HepG2 (cell line): ENCODE measurements around the gene CBLN3. TPM values are rescaled to one million over a fixed set of nuclear protein-coding genes. Genes with fewer than 3 reads are reported as not detected.

Experiments
- CBX5 ChIP-seq: sonication (generic); formaldehyde crosslinking; IDR thresholded peaks from 2 replicates; pipeline ENCODE4 v1.4.0; 2020; ENCODE audit warnings: missing genetic modification reagents, borderline replicate concordance
- CENPX ChIP-seq: sonication (generic); formaldehyde crosslinking; IDR thresholded peaks from 2 replicates; pipeline ENCODE4 v1.9.0; 2021; ENCODE audit warnings: mild to moderate bottlenecking, missing genetic modification reagents, moderate library complexity
- FOXO1 ChIP-seq: sonication (generic); formaldehyde crosslinking; IDR thresholded peaks from 2 replicates; pipeline ENCODE4 v1.4.0; 2020; ENCODE audit warnings: missing genetic modification reagents
- FOXP1 ChIP-seq, 2 experiments: fragments of 450-650 bp in 1 of 2; IDR thresholded peaks; 2 replicates each; pipeline ENCODE4 v1.6.1; 2017 to 2018; ENCODE audit warnings: antibody characterized with exemption in 1 of 2
- HNRNPH1 ChIP-seq: fragments of 200-400 bp; formaldehyde crosslinking; optimal IDR thresholded peaks from 2 replicates; pipeline ENCODE3; 2017; ENCODE audit warnings: mild to moderate bottlenecking, low read depth, low read length
- HNRNPK ChIP-seq: fragments of 200-400 bp; formaldehyde crosslinking; IDR thresholded peaks from 2 replicates; pipeline ENCODE4 v1.6.1; 2018; ENCODE audit warnings: low read length, low read depth, moderate library complexity, mild to moderate bottlenecking; ENCODE audit not compliant: poor library complexity, severe bottlenecking
- IKZF4 ChIP-seq: sonication (generic); formaldehyde crosslinking; IDR thresholded peaks from 2 replicates; pipeline ENCODE4 v1.5.1; 2020; ENCODE audit warnings: borderline replicate concordance, mild to moderate bottlenecking, low read depth, missing genetic modification reagents; ENCODE audit errors: not compliant biosample characterization
- KDM3A ChIP-seq: IDR thresholded peaks from 2 replicates; pipeline ENCODE4 v1.6.1; 2018; ENCODE audit warnings: low read depth, missing compliant biosample characterization
- NFKBIZ ChIP-seq: IDR thresholded peaks from 2 replicates; pipeline ENCODE4 v1.6.1; 2018; ENCODE audit warnings: missing genetic modification reagents, missing compliant biosample characterization
- SMAD1 ChIP-seq: sonication (generic); formaldehyde crosslinking; IDR thresholded peaks from 2 replicates; pipeline ENCODE4 v1.4.0; 2020; ENCODE audit warnings: missing genetic modification reagents, low read depth, mild to moderate bottlenecking, borderline replicate concordance
- THYN1 ChIP-seq: sonication (generic); formaldehyde crosslinking; IDR thresholded peaks from 2 replicates; pipeline ENCODE4 v1.8.1; 2023; ENCODE audit warnings: low read depth, mild to moderate bottlenecking, moderate library complexity, missing genetic modification reagents, borderline replicate concordance
- ZFP41 ChIP-seq: sonication (generic); formaldehyde crosslinking; IDR thresholded peaks from 2 replicates; pipeline ENCODE4 v1.4.0; 2020; ENCODE audit warnings: mild to moderate bottlenecking, missing genetic modification reagents, borderline replicate concordance
- ZNF263 ChIP-seq: sonication (generic); formaldehyde crosslinking; IDR thresholded peaks from 2 replicates; pipeline ENCODE4 v1.4.0; 2020; ENCODE audit warnings: missing genetic modification reagents
- ZNF282 ChIP-seq: fragments of 450-650 bp; IDR thresholded peaks from 2 replicates; pipeline ENCODE4 v1.6.1; 2018; ENCODE audit not compliant: partially characterized antibody
- ZNF354B ChIP-seq: sonication (generic); formaldehyde crosslinking; IDR thresholded peaks from 2 replicates; pipeline ENCODE4 v1.8.0; 2022; ENCODE audit warnings: mild to moderate bottlenecking, missing genetic modification reagents
- ZNF382 ChIP-seq: sonication (generic); formaldehyde crosslinking; IDR thresholded peaks from 2 replicates; pipeline ENCODE4 v1.5.0; 2020; ENCODE audit warnings: missing genetic modification reagents, mild to moderate bottlenecking, borderline replicate concordance
- ZNF557 ChIP-seq: sonication (generic); formaldehyde crosslinking; IDR thresholded peaks from 2 replicates; pipeline ENCODE4 v1.4.0; 2020; ENCODE audit warnings: missing genetic modification reagents
- ZNF773 ChIP-seq: sonication (generic); formaldehyde crosslinking; IDR thresholded peaks from 2 replicates; pipeline ENCODE4 v1.4.0; 2020; ENCODE audit warnings: missing genetic modification reagents, borderline replicate concordance
- ZSCAN22 ChIP-seq: sonication (generic); formaldehyde crosslinking; IDR thresholded peaks from 2 replicates; pipeline ENCODE4 v1.4.0; 2020; ENCODE audit warnings: mild to moderate bottlenecking, missing genetic modification reagents
- polyA plus RNA-seq, 8 experiments: library from polyadenylated mRNA; depleted of rRNA in 3 of 8; stranded (reverse) in 7 of 8; unstranded in 1 of 8; fragments of >200 nt; fragmentation: Illumina TruSeq in 4 of 8; extraction: Trizol in 4 of 8; gene quantifications; 2 replicates each; pipeline versions ENCODE4 v1.2.1 to v1.2.3, GENCODE V29; 2011 to 2016; ENCODE audit warnings: low read depth in 4 of 8, missing spikeins in 1 of 8, mixed read lengths in 1 of 8; ENCODE audit not compliant: insufficient read depth in 1 of 8
- total RNA-seq, 5 experiments: library from RNA; depleted of rRNA; stranded (reverse); fragments of >200 nt; fragmentation: Illumina TruSeq; extraction: Trizol; gene quantifications; 2 replicates each; pipeline ENCODE4 v1.2.3, GENCODE V29; 2016; ENCODE audit warnings: low read depth in 1 of 5
- TF ChIP-seq, protein P1 (sequence below): sonication (generic); formaldehyde crosslinking; IDR thresholded peaks from 2 replicates; pipeline ENCODE4 v1.4.0; 2020; ENCODE audit warnings: missing genetic modification reagents
- TF ChIP-seq, protein P2 (sequence below): sonication (generic); formaldehyde crosslinking; conservative IDR thresholded peaks from 2 replicates; pipeline ENCODE4 v1.8.0; 2022; ENCODE audit warnings: low read depth, missing genetic modification reagents
- TF ChIP-seq, protein P3 (sequence below): sonication (generic); formaldehyde crosslinking; IDR thresholded peaks from 2 replicates; pipeline ENCODE4 v1.4.0; 2020; ENCODE audit warnings: missing genetic modification reagents
- TF ChIP-seq, protein P4 (sequence below): IDR thresholded peaks from 2 replicates; pipeline ENCODE4 v1.6.1; 2016; ENCODE audit warnings: low read depth

The CBLN3 gene
- total and polyA plus RNA-seq, 2 of the 13 experiments (the other 11 are each of a cell fraction or from before 2014, with no cell fraction given) = 0.66 to 0.98 TPM

DNA sequence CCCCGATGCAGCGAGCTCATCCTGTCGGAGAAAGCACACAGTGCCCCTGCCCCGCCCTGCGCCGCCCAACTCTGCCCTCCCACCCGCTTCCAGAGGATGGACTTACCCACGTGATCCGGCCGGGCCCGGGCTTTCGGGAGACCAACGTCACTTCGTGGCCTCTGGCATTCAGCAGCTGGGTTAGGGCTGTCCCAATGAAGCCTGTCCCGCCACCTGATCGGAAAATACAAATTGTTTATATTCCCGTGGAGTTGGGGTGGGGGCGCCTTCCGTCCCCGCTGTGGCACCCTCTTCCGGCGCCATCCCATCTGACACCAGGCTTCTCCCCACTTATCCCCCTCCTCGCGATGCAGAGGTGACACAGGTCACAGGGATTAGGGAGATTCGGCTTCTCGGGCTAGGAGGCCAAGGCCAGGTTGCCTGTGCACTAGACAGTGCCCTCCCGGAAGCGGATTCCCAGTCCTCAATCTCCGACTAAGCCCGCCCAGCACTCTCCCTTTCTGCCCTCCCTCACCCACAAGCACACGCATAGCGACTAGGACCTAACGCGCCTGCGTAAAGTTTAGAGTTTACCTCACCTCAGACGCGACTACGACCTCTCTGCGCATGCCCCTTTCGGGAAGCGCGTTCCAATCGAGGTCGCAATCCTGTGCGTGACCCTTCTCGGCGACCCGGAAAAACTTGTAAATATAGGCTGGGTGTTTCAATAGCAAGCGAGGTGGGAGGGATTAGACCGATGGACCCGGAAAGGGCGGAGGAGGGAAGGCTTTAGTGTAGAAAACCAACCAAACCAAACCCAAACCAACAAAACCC, 13.0 kb upstream of the CBLN3 start, which contains the start of gene SDR39U1 (continued):
- TF ChIP-seq FOXP1 (IDR thresholded peaks at IDR 0.05) (no peak), FOXP1 (CRISPR knock-in tag; IDR thresholded peaks at IDR 0.05) (0 out of 2 replicates have a peak, but pooled peaks have one; percentile 2), THYN1 (CRISPR knock-in tag) (no peak), NFKBIZ (CRISPR knock-in tag) (peak; percentile 37), HNRNPK (no peak), IKZF4 (peak; percentile 90), ZFP41 (CRISPR knock-in tag) (peak; percentile 97; the same call in 1 of the 2 replicates), KDM3A (CRISPR knock-in tag) (peak; percentile 90), ZNF354B (CRISPR knock-in tag) (peak; percentile 69; the same call in 1 of the 2 replicates), ZNF382 (CRISPR knock-in tag) (no peak), ZNF773 (CRISPR knock-in tag) (no peak; the same call in 1 of the 2 replicates), SMAD1 (CRISPR knock-in tag) (peak; percentile 99; the same call in 1 of the 2 replicates), ZNF557 (CRISPR knock-in tag) (peak; percentile 97), ZSCAN22 (CRISPR knock-in tag) (no peak), HNRNPH1 (peak; percentile 96), FOXO1 (CRISPR knock-in tag) (peak; percentile 42), ZNF263 (no peak; the same call in 1 of the 2 replicates), CBX5 (CRISPR knock-in tag) (peak; percentile 92), CENPX (no peak), ZNF282 (no peak)
- TF ChIP-seq, protein P1, sequence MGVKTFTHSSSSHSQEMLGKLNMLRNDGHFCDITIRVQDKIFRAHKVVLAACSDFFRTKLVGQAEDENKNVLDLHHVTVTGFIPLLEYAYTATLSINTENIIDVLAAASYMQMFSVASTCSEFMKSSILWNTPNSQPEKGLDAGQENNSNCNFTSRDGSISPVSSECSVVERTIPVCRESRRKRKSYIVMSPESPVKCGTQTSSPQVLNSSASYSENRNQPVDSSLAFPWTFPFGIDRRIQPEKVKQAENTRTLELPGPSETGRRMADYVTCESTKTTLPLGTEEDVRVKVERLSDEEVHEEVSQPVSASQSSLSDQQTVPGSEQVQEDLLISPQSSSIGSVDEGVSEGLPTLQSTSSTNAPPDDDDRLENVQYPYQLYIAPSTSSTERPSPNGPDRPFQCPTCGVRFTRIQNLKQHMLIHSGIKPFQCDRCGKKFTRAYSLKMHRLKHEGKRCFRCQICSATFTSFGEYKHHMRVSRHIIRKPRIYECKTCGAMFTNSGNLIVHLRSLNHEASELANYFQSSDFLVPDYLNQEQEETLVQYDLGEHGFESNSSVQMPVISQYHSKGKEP = peak; percentile 65
- TF ChIP-seq, protein P2, sequence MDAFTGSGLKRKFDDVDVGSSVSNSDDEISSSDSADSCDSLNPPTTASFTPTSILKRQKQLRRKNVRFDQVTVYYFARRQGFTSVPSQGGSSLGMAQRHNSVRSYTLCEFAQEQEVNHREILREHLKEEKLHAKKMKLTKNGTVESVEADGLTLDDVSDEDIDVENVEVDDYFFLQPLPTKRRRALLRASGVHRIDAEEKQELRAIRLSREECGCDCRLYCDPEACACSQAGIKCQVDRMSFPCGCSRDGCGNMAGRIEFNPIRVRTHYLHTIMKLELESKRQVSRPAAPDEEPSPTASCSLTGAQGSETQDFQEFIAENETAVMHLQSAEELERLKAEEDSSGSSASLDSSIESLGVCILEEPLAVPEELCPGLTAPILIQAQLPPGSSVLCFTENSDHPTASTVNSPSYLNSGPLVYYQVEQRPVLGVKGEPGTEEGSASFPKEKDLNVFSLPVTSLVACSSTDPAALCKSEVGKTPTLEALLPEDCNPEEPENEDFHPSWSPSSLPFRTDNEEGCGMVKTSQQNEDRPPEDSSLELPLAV = no peak
- TF ChIP-seq, protein P3, sequence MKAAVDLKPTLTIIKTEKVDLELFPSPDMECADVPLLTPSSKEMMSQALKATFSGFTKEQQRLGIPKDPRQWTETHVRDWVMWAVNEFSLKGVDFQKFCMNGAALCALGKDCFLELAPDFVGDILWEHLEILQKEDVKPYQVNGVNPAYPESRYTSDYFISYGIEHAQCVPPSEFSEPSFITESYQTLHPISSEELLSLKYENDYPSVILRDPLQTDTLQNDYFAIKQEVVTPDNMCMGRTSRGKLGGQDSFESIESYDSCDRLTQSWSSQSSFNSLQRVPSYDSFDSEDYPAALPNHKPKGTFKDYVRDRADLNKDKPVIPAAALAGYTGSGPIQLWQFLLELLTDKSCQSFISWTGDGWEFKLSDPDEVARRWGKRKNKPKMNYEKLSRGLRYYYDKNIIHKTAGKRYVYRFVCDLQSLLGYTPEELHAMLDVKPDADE (CRISPR knock-in tag) = no peak; the same call in 1 of the 2 replicates
- TF ChIP-seq, protein P4, sequence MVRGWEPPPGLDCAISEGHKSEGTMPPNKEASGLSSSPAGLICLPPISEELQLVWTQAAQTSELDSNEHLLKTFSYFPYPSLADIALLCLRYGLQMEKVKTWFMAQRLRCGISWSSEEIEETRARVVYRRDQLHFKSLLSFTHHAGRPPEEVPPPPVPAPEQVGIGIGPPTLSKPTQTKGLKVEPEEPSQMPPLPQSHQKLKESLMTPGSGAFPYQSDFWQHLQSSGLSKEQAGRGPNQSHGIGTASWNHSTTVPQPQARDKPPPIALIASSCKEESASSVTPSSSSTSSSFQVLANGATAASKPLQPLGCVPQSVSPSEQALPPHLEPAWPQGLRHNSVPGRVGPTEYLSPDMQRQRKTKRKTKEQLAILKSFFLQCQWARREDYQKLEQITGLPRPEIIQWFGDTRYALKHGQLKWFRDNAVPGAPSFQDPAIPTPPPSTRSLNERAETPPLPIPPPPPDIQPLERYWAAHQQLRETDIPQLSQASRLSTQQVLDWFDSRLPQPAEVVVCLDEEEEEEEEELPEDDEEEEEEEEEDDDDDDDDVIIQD (CRISPR knock-in tag) = peak; percentile 93; the same call in 1 of the 2 replicates
